Measurements from ENCODE around the gene NUP210.
"Not testable (repeated sequence)": the region's sequence is repeated elsewhere in the genome, so short reads cannot be mapped to it uniquely, and the experiment has no call there.

The NUP210 gene

GRCh38 chr3:13405614-13406013, 14.5 kb downstream of the NUP210 start:
- no peak for DNase-seq

GRCh38 chr3:13404626-13405452, 15.3 kb downstream of the NUP210 start:
- no peak for DNase-seq

GRCh38 chr3:13403847-13404246, 16.3 kb downstream of the NUP210 start:
- DNase-seq: no peak

- DNase-seq: no peak
Measured at GRCh38 chr3:13403213-13403819, 16.8 kb downstream of the NUP210 start.

DNA sequence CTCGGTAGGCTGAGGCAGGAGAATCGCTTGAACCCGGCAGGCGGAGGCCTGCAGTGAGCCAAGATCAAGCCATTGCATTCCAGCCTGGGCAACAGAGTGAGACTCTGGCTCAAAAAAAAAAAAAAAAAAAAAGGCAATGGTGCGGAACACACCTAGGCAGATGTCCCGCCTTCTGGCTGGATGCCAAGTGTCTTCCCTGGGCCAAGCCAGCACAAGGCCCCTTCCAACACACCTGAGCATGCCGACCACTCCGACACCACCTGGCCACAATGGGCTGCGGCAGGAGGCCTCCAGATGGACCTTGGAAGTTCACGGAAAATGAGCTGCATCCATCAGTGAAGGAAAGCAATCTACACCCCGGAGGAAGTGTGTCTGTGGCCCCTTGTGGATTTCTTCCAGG, 19.0 kb downstream of the NUP210 start:
- no peak for DNase-seq

GRCh38 chr3:13400114-13400673, 19.9 kb downstream of the NUP210 start:
- DNase-seq: no peak

DNA sequence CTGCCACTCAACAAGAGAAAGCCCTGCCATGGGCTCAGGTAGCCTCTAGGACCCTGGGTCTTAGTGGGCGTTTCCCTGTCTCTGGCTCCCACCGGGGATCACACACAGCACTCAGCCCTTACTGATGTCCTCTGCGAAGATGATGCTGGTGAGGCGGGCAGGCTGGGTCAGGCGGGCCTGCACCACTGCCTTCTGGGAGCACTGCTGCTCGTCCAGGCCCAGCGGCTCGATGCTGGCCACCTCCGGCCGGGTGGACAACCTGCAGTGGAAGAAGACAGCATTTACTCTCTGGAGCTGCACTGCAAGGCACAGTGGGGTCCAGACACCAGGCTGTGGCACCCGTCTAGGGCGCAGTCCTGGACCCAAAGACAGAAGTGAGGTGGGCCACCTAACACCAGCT, 20.5 kb downstream of the NUP210 start:
- no peak for DNase-seq

DNA sequence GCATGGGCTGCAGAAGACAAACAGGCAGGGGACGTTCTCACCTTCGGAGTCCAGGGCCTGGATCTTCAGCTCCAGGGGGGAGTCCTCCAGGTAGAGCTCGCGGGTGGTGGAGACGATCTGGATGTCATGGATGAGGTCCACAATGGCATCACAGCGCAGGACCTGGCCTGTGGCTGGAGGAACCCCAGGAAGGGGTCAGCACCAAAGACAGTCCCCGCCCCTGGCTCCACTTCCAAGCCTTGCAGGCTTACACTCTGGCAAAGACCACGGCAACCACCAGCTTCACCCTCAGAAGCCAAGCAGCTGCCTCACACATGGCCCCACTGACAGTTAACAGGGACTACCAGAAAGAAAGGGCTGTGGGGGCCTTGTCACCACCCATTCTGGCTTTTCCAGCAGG, 22.8 kb downstream of the NUP210 start:
- DNase-seq: no peak

- no peak for DNase-seq
Measured at GRCh38 chr3:13394363-13394762, 25.8 kb downstream of the NUP210 start.

DNA sequence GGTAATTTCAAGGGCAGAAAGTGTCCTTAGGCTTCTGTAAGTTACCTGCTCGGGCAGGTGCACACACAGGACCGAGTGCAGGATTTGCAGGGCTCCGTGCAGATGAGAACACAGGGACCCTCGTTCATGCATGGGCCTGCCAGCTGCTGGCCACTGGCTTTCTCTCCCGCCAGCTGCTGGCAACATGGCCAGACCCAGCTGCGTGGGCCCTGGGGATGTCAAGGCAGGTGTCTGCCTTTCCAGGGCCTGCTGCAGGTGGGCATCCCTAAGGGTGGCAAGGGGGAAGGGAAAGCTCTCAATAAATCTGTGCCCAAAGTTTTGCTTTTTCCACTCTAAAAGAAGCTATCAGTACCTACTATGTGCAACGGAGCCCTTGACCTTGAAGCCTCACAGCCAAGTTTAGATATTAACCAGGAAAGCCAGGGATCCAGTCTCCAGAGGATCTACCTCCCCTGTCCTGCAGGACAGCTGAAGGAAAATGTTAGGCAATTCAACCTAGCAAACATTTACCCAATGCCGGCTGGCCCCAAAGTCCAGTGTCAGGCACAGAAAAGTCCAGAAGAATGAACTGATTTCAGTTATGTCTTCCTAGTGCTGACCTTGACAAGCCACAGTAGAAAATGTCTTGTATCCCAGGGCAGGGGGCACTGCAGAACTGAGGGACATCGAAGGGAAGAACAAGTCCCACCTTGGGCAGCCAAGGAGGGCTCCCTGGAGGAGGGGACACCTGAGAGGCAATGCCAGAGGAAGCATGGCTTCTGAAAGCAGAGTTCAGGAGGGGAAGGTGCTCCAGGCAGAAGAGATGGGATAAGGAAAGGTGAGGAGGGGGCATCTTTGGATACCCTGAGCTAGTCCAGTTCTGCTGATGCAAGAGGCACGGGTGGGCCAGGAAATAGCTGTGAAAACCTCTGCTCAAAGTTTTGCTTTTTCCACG, 26.4 kb downstream of the NUP210 start:
- DNase-seq: no peak

DNA sequence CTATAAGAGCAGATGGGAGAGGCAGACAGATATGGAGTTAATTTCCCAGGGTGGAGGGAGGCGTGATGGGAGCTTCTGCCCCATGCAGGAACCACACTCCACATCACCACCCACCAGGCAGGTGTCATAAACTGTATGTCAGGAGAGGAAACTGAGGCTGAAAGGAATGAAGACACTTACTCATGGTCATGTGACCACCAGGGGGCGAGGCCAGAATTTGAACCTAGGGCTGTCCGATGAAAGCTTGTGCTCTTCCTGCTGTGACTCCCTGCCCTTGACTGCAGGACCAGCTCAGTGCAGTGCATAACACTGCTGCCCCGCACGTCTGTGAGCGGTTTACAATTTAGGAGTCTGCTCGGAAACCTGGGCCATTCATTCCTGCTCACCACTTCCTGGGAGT, 28.8 kb downstream of the NUP210 start:
- DNase-seq: no peak

GRCh38 chr3:13389378-13389777, 30.7 kb downstream of the NUP210 start:
- DNase-seq: no peak

GRCh38 chr3:13388816-13389215, 31.3 kb downstream of the NUP210 start:
- DNase-seq: no peak

DNA sequence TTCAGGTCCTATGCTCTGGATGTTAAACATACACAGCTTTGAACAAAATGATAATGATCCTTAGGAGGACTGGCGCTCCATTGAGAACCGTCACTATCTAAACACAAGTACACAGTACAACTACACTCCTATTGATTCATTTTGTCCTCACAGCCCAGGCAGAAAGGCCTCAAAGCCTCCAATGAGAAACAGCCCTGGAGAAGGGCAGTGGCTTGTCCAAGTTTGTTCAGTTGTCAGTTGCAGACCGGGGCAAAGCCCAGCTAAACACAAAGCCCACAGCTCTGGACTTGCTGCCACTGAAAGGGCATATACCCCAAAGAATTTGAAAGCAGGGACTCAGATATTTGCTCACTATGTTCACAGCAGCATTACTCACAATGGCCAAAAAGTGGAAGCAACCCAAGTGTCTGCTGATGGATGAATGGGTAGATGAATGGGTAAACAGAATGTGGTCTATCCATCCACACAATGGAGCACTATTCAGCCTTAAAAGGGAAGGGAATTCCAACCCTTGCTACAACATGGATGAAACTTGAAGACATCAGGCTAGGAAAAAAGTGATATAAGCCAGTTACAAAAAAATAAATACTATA, 34.7 kb downstream of the NUP210 start:
- no peak for DNase-seq

DNA sequence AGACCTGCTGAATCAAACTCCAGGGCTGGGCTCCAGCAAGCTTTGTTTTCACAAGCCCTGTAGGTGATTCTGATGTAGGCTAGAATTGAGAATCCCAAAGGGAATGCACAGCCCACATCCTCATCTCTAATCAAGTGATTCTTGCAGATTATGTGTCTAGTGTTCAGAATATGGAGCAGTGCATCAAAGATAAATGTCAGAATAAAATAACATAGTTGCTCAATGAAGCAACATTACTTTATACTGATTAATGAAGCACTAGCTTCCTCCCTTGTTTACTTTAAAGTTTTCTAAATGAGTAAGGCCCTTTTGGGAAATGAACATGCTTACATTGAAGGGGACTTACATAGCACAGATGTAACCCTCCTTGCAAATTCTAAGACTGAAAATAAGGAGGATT, 39.2 kb downstream of the NUP210 start:
- no peak for DNase-seq

- no peak for DNase-seq
Measured at GRCh38 chr3:13379201-13379830, 40.8 kb downstream of the NUP210 start.

- no peak for DNase-seq
Measured at GRCh38 chr3:13378155-13378554, 42.0 kb downstream of the NUP210 start.

GRCh38 chr3:13377741-13378140, 42.4 kb downstream of the NUP210 start:
- DNase-seq: not testable (repeated sequence)

- DNase-seq: no peak
Measured at GRCh38 chr3:13377021-13377420, 43.1 kb downstream of the NUP210 start.

GRCh38 chr3:13376091-13376490, 44.0 kb downstream of the NUP210 start:
- DNase-seq: no peak

- no peak for DNase-seq
Measured at GRCh38 chr3:13375464-13375863, 44.7 kb downstream of the NUP210 start.

DNA sequence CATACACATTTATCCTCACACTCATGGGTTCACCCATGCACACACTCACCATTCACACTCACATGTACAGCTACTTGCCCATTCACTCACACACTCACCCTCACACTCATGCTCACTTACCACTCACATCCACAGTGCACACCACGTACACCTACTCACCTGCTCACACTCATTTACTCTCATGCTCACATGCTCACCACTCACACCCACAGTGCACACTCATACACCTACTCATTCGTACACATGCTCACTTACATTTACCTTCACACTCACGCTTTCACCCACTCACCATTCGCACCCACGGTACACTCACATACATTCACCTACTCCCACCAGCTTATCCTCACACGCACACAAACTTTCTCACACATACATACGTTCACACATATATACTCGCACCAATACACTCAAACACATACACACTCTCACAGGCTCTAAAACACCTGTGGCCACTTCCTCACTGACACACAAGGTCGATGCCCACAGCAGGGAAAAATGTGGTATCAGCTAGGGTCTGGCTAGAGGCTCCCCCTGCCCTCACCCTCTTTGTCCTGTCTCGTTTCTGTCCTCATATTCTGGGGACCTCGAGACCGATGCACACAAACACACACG, 46.0 kb downstream of the NUP210 start:
- no peak for DNase-seq

Data from inflammatory macrophage treated with lipopolysaccharide for 1 hour (primary cell).